Measurements from ENCODE around the gene JPH3.

DNA sequence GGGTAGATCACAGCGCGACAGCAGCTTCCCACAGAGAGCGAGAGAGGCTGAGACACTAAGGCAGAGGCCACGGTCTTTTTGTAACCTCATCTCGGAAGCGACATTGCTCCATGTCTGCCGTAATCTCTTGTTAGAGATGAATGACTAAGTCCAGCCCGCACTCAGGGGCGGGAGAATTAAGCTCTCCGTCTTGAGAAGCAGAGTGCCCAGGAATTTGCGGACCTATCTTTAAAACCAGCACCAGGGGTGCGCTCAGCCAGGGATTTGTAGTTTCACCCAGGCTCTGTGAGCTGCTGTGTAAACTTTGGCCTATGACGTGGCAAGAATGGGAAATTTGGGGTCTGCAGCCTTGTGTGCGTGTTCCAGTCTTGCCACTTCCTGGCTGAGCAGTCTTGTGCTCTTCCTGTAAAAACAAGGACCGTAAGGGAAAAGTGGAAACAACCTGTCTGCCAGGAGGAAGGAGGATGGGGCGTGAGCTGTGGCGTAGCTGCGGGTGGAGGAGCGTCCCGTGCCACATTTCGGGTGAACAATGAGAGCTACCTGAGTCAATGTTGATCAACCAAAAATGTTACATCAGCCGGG lies 16.0 kb upstream of the JPH3 start:
- TF ChIP-seq, protein P1, sequence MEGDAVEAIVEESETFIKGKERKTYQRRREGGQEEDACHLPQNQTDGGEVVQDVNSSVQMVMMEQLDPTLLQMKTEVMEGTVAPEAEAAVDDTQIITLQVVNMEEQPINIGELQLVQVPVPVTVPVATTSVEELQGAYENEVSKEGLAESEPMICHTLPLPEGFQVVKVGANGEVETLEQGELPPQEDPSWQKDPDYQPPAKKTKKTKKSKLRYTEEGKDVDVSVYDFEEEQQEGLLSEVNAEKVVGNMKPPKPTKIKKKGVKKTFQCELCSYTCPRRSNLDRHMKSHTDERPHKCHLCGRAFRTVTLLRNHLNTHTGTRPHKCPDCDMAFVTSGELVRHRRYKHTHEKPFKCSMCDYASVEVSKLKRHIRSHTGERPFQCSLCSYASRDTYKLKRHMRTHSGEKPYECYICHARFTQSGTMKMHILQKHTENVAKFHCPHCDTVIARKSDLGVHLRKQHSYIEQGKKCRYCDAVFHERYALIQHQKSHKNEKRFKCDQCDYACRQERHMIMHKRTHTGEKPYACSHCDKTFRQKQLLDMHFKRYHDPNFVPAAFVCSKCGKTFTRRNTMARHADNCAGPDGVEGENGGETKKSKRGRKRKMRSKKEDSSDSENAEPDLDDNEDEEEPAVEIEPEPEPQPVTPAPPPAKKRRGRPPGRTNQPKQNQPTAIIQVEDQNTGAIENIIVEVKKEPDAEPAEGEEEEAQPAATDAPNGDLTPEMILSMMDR (IDR thresholded peaks at IDR 0.05), result no peak
- TF ChIP-seq POLR2A (IDR thresholded peaks at IDR 0.05), result no peak

All from gastroesophageal sphincter (tissue), 3 donors.